ENCODE measurements around the gene KIF2A.
"Not testable (repeated sequence)": the region's sequence is repeated elsewhere in the genome, so short reads cannot be mapped to it uniquely, and the experiment has no call there.

KIF2A gene

GRCh38 chr5:62289813-62290212, 16.2 kb upstream of the KIF2A start:
- in situ Hi-C loops (cut with MboI; ENCODE audit: low sequenced_read_pairs): no loop called here

DNA sequence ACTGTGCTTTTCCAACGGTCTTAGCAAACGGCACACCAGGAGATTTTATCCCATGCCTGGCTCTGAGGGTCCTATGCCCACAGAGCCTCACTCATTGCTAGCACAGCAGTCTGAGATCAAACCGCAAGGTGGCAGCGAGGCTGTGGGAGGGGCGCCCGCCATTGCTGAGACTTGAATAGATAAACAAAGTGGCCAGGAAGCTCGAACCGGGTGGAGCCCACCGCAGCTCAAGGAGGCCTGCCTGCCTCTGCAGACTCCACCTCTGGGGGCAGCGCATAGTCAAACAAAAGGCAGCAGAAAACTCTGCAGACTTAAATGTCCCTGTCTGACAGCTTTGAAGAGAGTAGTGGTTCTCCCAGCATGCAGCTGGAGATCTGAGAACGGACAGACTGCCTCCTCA, 14.2 kb upstream of the KIF2A start:
- in situ Hi-C loops (cut with MboI; ENCODE audit: low sequenced_read_pairs): not testable (repeated sequence)

DNA sequence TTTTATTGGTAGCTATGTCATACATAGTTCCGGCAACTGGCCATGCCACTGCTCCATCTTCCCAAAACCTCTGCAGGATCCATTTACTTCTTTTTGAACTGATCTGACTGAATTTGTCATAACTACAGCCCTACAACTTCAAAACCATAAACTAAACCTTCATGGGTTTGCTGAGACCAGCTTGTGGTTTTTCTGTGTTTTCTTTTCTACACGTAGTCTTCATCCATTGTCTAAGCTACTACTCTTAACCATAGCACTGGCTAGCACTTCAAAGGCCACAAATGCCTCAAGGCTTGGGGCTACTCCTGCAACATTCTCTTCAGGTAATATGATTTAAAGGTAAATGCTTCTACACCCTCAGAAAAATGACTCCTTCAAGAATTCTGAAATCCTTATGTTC, 9.0 kb upstream of the KIF2A start:
- in situ Hi-C loops (cut with MboI; ENCODE audit: low sequenced_read_pairs): no loop called here

- in situ Hi-C loops (cut with MboI; ENCODE audit: low sequenced_read_pairs): no loop called here
These were observed 7.9 kb upstream of the KIF2A start for GRCh38 chr5:62298118-62298517.

DNA sequence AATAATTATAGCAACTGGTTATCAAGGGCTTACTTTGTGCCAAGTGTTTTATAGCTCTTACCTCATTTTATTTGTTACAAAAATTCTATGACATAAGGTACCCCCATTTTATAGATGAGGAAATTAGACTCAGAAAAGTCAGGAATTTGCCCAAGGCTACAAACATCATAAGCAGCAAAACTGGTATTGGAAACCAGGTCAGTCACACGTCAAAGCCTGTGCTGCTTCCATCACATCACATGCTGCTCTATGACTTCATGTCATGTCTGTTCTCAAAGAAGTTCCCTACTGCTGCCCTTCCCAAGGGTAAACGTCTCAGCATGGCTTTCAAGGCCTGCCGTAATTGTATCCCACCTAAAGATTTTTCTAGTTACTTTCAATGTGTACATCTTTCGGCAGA, 6.9 kb upstream of the KIF2A start:
- in situ Hi-C loops (cut with MboI; ENCODE audit: low sequenced_read_pairs): no loop called here

GRCh38 chr5:62299600-62299999, 6.4 kb upstream of the KIF2A start:
- in situ Hi-C loops (cut with MboI; ENCODE audit: low sequenced_read_pairs): no loop called here

DNA sequence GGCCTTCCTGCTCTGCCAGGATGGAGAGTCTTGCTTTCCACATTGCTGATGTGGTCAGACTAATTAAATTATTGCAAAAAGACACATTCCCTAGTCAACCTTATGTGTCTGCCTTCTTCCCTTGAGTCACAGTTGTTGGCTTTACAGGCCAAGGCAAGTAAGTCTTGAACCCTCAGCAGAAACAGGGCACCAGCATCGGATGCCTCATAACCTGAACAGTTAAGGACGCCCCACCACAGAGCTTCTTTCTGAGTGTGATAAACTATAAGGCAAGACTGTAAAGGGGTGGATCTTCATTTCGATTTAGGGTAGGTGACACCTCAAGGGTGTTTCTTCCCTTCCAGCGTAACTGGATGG, 670 bp upstream of the KIF2A start:
- in situ Hi-C loops (cut with MboI; ENCODE audit: low sequenced_read_pairs): no loop called here

- in situ Hi-C loops (cut with MboI; ENCODE audit: low sequenced_read_pairs): no loop called here
These were observed 403 bp downstream of the KIF2A start for GRCh38 chr5:62306323-62306895.

- in situ Hi-C loops (cut with MboI; ENCODE audit: low sequenced_read_pairs): no loop called here
These were observed 1.1 kb downstream of the KIF2A start for GRCh38 chr5:62306896-62307689.

DNA sequence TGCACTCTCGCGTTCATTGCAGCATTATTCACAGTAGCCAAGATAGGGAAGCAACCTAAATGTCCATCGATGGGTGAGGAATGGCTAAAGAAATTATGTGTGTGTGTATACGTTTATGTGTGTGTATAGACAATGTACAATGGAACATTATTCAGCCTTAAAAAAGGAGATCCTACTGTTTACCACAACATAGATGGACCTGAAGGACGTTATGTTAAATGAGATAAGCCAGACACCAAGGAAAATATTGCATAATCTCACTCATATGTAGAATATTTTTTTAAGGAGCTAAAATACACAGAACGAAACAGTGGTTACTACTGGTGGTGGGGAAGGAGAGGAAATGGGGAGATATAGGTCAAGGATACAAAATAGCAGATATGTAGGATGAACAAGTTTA, 2.4 kb downstream of the KIF2A start:
- in situ Hi-C loops (cut with MboI; ENCODE audit: low sequenced_read_pairs): no loop called here

DNA sequence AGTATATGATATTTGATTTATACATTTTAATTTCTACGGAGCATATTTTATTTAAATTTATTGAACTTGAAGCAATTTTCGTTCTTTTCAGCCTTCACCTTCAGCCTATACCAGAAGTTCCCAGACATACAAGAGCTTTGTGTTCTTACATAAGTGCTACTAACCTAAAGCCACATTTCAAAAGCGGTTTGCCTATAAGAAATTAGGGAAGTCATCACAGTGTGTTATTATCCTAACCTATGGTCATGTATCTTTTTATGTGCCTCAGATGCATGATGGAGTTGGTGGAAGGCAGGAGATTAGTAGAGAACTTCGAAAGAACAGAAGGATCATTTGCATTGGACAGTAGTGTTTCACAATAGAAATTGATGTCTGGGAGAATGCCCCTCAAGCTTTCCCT, 3.1 kb downstream of the KIF2A start:
- in situ Hi-C loops (cut with MboI; ENCODE audit: low sequenced_read_pairs): no loop called here

- in situ Hi-C loops (cut with MboI; ENCODE audit: low sequenced_read_pairs): no loop called here
These were observed 4.6 kb downstream of the KIF2A start for GRCh38 chr5:62310426-62311143.

DNA sequence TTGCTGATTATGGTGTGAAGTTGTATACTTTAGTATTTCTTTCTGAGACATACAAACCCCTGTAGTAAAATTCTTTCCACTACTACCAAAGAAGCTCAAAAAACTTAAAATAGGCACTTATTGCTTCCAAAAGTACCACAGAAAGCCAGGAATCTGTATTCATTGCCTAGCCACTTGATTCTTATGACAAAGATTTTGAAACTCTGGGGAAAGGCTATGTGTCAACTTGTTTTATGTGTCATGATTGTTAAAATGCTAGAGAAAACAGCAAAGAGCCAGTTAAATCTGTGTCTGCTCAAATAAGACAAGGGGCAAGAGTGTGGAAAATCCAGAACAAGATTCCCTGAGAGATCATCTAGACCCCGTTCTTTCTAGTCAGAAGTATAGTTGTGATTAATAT, 6.0 kb downstream of the KIF2A start:
- in situ Hi-C loops (cut with MboI; ENCODE audit: low sequenced_read_pairs): no loop called here

GRCh38 chr5:62312674-62313073, 6.7 kb downstream of the KIF2A start:
- in situ Hi-C loops (cut with MboI; ENCODE audit: low sequenced_read_pairs): no loop called here

DNA sequence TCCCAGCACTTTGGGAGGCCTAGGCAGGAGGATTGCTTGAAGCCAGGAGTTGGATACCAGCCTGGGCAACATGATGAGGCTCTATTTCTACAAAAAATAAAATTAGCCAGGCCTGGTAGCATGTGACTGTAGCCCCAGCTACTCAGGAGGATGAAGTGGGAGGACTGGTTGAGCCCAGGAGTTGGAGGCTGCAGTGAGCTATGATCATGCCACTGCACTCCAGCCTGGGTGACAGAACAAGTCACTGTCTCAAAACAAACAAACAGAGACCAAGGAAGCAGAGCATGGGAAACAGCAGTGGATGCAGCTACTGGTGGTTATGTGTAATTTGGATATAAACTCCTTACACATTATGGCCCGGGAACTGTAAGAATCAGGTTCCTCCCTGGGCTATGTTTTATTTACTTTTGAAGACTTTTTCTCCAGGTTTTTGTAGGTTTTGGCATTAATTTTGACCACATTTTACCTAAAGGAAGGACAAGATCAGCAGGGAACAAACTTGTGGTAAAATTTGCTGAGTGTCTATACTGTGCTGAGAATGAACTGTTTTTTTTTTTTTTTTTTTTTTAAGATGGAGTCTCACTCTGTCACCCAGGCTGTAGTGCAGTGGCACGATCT, 8.3 kb downstream of the KIF2A start:
- in situ Hi-C loops (cut with MboI; ENCODE audit: low sequenced_read_pairs): no loop called here

DNA sequence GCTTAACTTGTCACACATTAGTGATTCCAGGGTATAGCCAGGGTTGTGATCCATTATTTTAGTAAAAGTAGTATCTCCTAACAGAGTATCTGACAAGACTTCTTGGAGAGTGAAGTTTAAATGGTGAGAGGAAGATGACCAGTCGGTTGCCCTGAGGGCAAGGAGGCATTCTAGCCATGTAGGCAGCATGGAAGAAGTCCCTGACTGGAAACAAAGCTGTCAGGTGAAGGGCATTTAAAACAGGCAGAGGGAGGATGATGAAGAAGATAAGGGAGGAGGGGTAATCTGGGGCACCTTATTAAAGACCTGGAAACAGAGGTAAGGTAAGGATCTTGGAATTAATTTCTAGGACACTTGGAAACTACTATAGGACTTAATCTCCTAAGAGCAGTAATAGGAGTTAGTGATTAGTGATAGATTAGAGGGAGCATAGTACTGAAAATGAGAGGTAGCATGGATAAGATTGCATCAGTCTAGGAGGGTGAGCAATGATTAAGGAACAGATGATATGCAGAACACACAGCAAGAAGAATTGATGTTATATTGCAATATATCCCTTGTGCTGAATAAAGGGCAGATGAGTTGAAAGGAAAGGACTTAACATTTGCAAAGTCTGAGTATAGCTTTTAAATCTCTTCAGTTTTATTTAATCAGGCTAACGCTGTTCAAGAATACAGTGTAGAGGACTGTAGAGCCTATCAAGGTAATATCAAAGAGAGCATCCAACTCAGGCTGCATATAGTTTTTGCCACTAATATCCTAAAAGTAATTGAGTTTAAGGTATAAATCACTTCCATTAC, 9.6 kb downstream of the KIF2A start:
- in situ Hi-C loops (cut with MboI; ENCODE audit: low sequenced_read_pairs): no loop called here

GRCh38 chr5:62316176-62316502, 10.1 kb downstream of the KIF2A start:
- in situ Hi-C loops (cut with MboI; ENCODE audit: low sequenced_read_pairs): no loop called here

DNA sequence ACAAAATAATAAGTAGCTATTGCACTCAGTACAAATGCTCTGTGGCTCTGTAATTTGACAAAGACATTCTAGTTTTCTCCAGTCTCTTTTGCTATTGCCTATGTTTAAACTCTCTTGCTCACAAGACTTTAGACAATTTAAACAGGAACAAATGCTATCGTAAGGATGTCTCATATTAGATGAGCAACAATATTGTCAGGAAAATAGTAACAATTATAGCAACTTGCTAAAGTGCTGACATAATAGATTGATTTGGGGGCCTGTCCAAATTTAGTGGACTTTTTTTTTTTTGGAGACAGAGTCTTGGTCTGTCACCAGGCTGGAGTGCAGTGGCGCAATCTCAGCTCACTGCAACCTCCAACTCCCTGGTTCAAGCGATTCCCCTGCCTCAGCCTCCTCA, 11.8 kb downstream of the KIF2A start:
- in situ Hi-C loops (cut with MboI; ENCODE audit: low sequenced_read_pairs): no loop called here

- in situ Hi-C loops (cut with MboI; ENCODE audit: low sequenced_read_pairs): no loop called here
These were observed 16.5 kb downstream of the KIF2A start for GRCh38 chr5:62322484-62322883.

- in situ Hi-C loops (cut with MboI; ENCODE audit: low sequenced_read_pairs): no loop called here
These were observed 20.3 kb downstream of the KIF2A start for GRCh38 chr5:62326302-62326701.

GRCh38 chr5:62326702-62327101, 20.7 kb downstream of the KIF2A start:
- in situ Hi-C loops (cut with MboI; ENCODE audit: low sequenced_read_pairs): no loop called here
